ENCODE results near the gene MARCKSL1.

- TF ChIP-seq CTCF (IDR thresholded peaks at IDR 0.05) (no peak), POLR2A (IDR thresholded peaks at IDR 0.05) (no peak)
Measured at GRCh38 chr1:32376199-32376598, 40.2 kb upstream of the MARCKSL1 start.
